PC-9 (cell line): ENCODE results near the gene TMEM108. TPM values are rescaled to one million over a fixed set of nuclear protein-coding genes. Genes with fewer than 3 reads are reported as not detected.

Experiments
- BruUV-seq: library from RNA; stranded (reverse); fragments of 400-500 nt; replicated peaks from 2 replicates; lab custom pipeline; 2021; lab: Mats Ljungman, UMichigan
- CTCF ChIA-PET: fragments of 300-600 bp; sonication (Branson Sonifier 250); formaldehyde crosslinking; loops from one replicate; lab custom pipeline; 2022; ENCODE audit warnings: antibody characterized with exemption; lab: Charles Lee
- POLR2A ChIA-PET: fragments of 300-600 bp; sonication (Branson Sonifier 250); formaldehyde crosslinking; loops from one replicate; lab custom pipeline; 2022; ENCODE audit warnings: antibody characterized with exemption; ENCODE audit not compliant: unreplicated experiment; lab: Charles Lee
- DNase-seq, 2 experiments: peaks; one replicate each; pipeline versions ENCODE4 v3.0.0 to v3.0.0-alpha.2; 2015 to 2022; ENCODE audit warnings: mixed read lengths in 1 of 2
- H2AFZ ChIP-seq: fragments of 200-600 bp; sonication (generic); 2 replicates; pipeline ENCODE4 v1.8.1; 2017; ENCODE audit warnings: antibody characterized with exemption
- H3F3A ChIP-seq: fragments of 200-600 bp; sonication (generic); 2 replicates; pipeline ENCODE4 v1.8.1; 2017; ENCODE audit warnings: antibody characterized with exemption, mild to moderate bottlenecking, low read depth; ENCODE audit not compliant: insufficient read depth
- H3K27ac ChIP-seq: fragments of 200-600 bp; sonication (generic); 2 replicates; pipeline ENCODE4 v1.6.1; 2016; ENCODE audit warnings: mixed run types
- H3K27me3 ChIP-seq: fragments of 200-600 bp; sonication (generic); 2 replicates; pipeline ENCODE4 v1.6.1; 2016; ENCODE audit warnings: low read depth, mixed run types; ENCODE audit not compliant: insufficient read depth
- H3K36me3 ChIP-seq: fragments of 200-600 bp; sonication (generic); 2 replicates; pipeline ENCODE4 v1.6.1; 2016; ENCODE audit warnings: low read depth, mixed run types
- H3K4me1 ChIP-seq: fragments of 200-600 bp; sonication (generic); replicated peaks from 2 replicates; pipeline ENCODE4 v1.6.1; 2016; ENCODE audit warnings: mixed run types; ENCODE audit not compliant: insufficient read depth
- H3K4me2 ChIP-seq: fragments of 200-600 bp; sonication (generic); 2 replicates; pipeline ENCODE4 v1.6.1; 2017; ENCODE audit warnings: mixed run types
- H3K4me3 ChIP-seq: fragments of 200-600 bp; sonication (generic); 2 replicates; pipeline ENCODE4 v1.6.1; 2016; ENCODE audit warnings: mixed run types
- H3K79me2 ChIP-seq: fragments of 200-600 bp; sonication (generic); 2 replicates; pipeline ENCODE4 v1.6.1; 2017; ENCODE audit warnings: low read depth, mixed run types
- H3K9me2 ChIP-seq: fragments of 200-600 bp; sonication (generic); 2 replicates; pipeline ENCODE4 v1.8.1; 2017; ENCODE audit warnings: mild to moderate bottlenecking; ENCODE audit not compliant: insufficient read depth
- H3K9me3 ChIP-seq: fragments of 200-600 bp; sonication (generic); 2 replicates; pipeline ENCODE4 v1.8.1; 2016; ENCODE audit warnings: low read depth; ENCODE audit not compliant: insufficient read depth
- H4K20me1 ChIP-seq: fragments of 200-600 bp; sonication (generic); 2 replicates; pipeline ENCODE4 v1.8.1; 2017; ENCODE audit not compliant: insufficient read depth
- CTCF ChIP-seq: fragments of 200-600 bp; sonication (generic); conservative IDR thresholded peaks from 2 replicates; pipeline ENCODE4 v1.6.1; 2017; ENCODE audit warnings: mixed run types, antibody characterized with exemption, mild to moderate bottlenecking, moderate library complexity
- EZH2 ChIP-seq: fragments of 200-600 bp; sonication (generic); IDR thresholded peaks from 2 replicates; pipeline ENCODE4 v1.8.0; 2017; ENCODE audit warnings: antibody characterized with exemption, low read depth
- intact Hi-C: fragments of 100-400 bp; cut with micrococcal nuclease; formaldehyde crosslinking; loops from one replicate; pipeline ENCODE4 v1.10.0; 2022; ENCODE audit not compliant: unreplicated experiment
- total RNA-seq: library from RNA; stranded (reverse); gene quantifications from 2 replicates; pipeline ENCODE4 v1.2.3, GENCODE V29; 2021

Gene TMEM108
- total RNA-seq, 1 experiment from 2014 or later, result not detected

GRCh38 chr3:133425898-133426297, 387.7 kb downstream of the TMEM108 start:
- Histone ChIP-seq H3F3A (no peaks in the 10 kb centered on the region), H3K27ac (no peak overlapping the region), H3K4me1 (no peaks in the 10 kb centered on the region), H3K36me3 (no peaks in the 10 kb centered on the region), H2AFZ (no peak overlapping the region), H3K4me3 (no peak overlapping the region), H3K9me3 (no peaks in the 10 kb centered on the region), H4K20me1 (no peaks in the 10 kb centered on the region), H3K9me2 (no peaks in the 10 kb centered on the region), H3K79me2 (no peaks in the 10 kb centered on the region), H3K4me2 (no peak overlapping the region), H3K27me3 (peaks cover 40% of the 10 kb centered on the region)
- intact Hi-C loops, result loop anchor here (10.0 kb wide), 1 partner anchor 379 kb away; the partner anchor contains the start of gene SRPRB
- ChIA-PET POLR2A (interaction anchor here (0.7 kb wide), 1 partner anchor 805 kb away, joined by 4 read pairs; no protein-coding TSS in a partner anchor), CTCF (no interaction called here)
- TF ChIP-seq EZH2 (no peak), CTCF (no peak)
- no TSS peak for BruUV-seq
- DNase-seq, result no peak

GRCh38 chr3:133426721-133427120, 388.5 kb downstream of the TMEM108 start:
- Histone ChIP-seq H3K36me3 (no peaks in the 10 kb centered on the region), H3K4me2 (no peak overlapping the region), H3K27me3 (peaks cover 39% of the 10 kb centered on the region), H3K4me3 (no peak overlapping the region), H4K20me1 (no peaks in the 10 kb centered on the region), H3F3A (no peaks in the 10 kb centered on the region), H3K9me2 (no peaks in the 10 kb centered on the region), H3K27ac (no peak overlapping the region), H3K4me1 (no peaks in the 10 kb centered on the region), H2AFZ (no peak overlapping the region), H3K79me2 (no peaks in the 10 kb centered on the region), H3K9me3 (no peaks in the 10 kb centered on the region)
- no peak for DNase-seq
- POLR2A ChIA-PET, result interaction anchor here (0.5 kb wide), 1 partner anchor 938 kb away, joined by 3 read pairs; no protein-coding TSS in a partner anchor
- TF ChIP-seq EZH2 (no peak), CTCF (no peak)
- no TSS peak for BruUV-seq
- intact Hi-C loops, result loop anchor here (10.0 kb wide), 1 partner anchor 378 kb away; the partner anchor contains the start of gene SRPRB
- CTCF ChIA-PET, result no interaction called here

- Histone ChIP-seq H3K27me3 (peaks cover 33% of the 10 kb centered on the region), H2AFZ (no peak overlapping the region), H3K4me3 (no peak overlapping the region), H3K36me3 (no peaks in the 10 kb centered on the region), H3F3A (no peaks in the 10 kb centered on the region), H3K4me1 (no peaks in the 10 kb centered on the region), H4K20me1 (no peaks in the 10 kb centered on the region), H3K79me2 (no peaks in the 10 kb centered on the region), H3K27ac (no peak overlapping the region), H3K9me3 (no peaks in the 10 kb centered on the region), H3K9me2 (no peaks in the 10 kb centered on the region), H3K4me2 (no peak overlapping the region)
- CTCF ChIA-PET, result no interaction called here
- BruUV-seq, result no TSS peak
- no peak for TF ChIP-seq CTCF
- no peak for TF ChIP-seq EZH2
- intact Hi-C loops, result loop anchor here (10.0 kb wide), 1 partner anchor 376 kb away; the partner anchor contains the start of gene SRPRB
- DNase-seq, result peak in 1 of 2 experiments; percentile 46
- POLR2A ChIA-PET, result no interaction called here
Observed at GRCh38 chr3:133428552-133428951, 390.4 kb downstream of the TMEM108 start.
